ENCODE measurements around the gene XRCC5. TPM values are rescaled to one million over a fixed set of nuclear protein-coding genes. Genes with fewer than 3 reads are reported as not detected.

XRCC5 gene
- total RNA-seq, 1 experiment from 2014 or later, result 534 TPM

DNA sequence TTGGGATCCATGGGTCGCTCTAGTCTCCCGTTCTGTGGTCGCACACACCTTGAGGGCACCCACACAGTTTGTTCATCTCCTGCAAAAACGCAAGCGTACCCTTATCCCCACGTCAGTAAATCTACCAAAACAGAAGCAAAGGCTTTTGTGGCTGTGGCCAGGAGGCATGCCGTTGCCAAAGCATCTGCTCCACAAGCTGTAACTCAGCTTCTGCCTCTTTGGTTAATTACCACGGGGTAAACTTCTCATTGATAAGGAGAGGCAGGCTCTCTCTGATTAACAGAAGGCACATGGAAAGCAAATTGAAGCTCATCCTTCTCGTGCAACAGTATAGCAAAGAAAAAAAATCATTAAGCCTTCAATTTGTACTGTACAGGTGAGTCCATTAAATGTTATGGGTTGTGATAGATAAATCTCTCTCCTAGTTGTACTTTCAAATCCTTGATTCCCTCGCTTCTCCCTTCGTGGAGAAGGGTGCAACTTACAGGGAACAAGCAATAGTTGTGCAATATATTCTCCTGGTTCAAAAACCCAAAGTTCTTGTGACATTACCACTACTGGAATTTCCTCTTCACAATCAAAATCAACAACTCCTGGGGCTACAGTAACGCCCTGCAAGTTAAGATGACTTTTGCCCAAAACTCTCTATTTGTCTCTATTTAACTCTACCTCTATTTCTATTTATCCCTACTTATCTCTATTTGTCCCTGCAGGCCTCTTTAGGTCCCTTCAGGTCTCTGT lies 37.9 kb upstream of the XRCC5 start:
- ChIA-PET POLR2A (ENCODE audit: low non-redundant PET) (no interaction called here), CTCF (no interaction called here)
- no peaks in the 10 kb centered on the region for H3K36me3 ChIP-seq (ENCODE audit: insufficient read depth, low read length, poor library complexity, severe bottlenecking)
- H3K4me3 ChIP-seq (ENCODE audit: low read depth, low read length, poor library complexity, severe bottlenecking), result no peak overlapping the region
- TF ChIP-seq CTCF (conservative IDR thresholded peaks at IDR 0.05; ENCODE audit: low read depth, low read length), result no peak
- no peak for TF ChIP-seq EZH2 (IDR thresholded peaks at IDR 0.05; ENCODE audit: borderline replicate concordance, low read depth, low read length, poor library complexity, severe bottlenecking)
- H3K9me3 ChIP-seq (ENCODE audit: low read depth, low read length, poor library complexity, severe bottlenecking), result no peaks in the 10 kb centered on the region
- H3K27ac ChIP-seq (ENCODE audit: low read depth, low read length, poor library complexity, severe bottlenecking), result no peak overlapping the region
- no peaks in the 10 kb centered on the region for H3K4me1 ChIP-seq (ENCODE audit: insufficient read depth, low read length, poor library complexity, severe bottlenecking)
- intact Hi-C loops (cut with micrococcal nuclease; ENCODE audit: unreplicated experiment), result no loop called here
- no peak for DNase-seq (ENCODE audit: low spot score)
- H3K27me3 ChIP-seq (replicated peaks; ENCODE audit: insufficient read depth, low read depth, low read length, poor library complexity), result no peaks in the 10 kb centered on the region
- no TSS peak for BruUV-seq (replicated peaks)

GRCh38 chr2:216072473-216072872 lies 36.7 kb upstream of the XRCC5 start:
- POLR2A ChIA-PET (ENCODE audit: low non-redundant PET), result no interaction called here

GRCh38 chr2:216073773-216074172 lies 35.4 kb upstream of the XRCC5 start:
- POLR2A ChIA-PET (ENCODE audit: low non-redundant PET), result no interaction called here
- CTCF ChIA-PET, result no interaction called here

More at GRCh38 chr2:216072473-216072872, 36.7 kb upstream of the XRCC5 start:
- Histone ChIP-seq H3K4me3 (ENCODE audit: low read depth, low read length, poor library complexity, severe bottlenecking) (no peak overlapping the region), H3K36me3 (ENCODE audit: insufficient read depth, low read length, poor library complexity, severe bottlenecking) (no peaks in the 10 kb centered on the region), H3K27ac (ENCODE audit: low read depth, low read length, poor library complexity, severe bottlenecking) (no peak overlapping the region), H3K9me3 (ENCODE audit: low read depth, low read length, poor library complexity, severe bottlenecking) (no peaks in the 10 kb centered on the region), H3K27me3 (replicated peaks; ENCODE audit: insufficient read depth, low read depth, low read length, poor library complexity) (no peaks in the 10 kb centered on the region), H3K4me1 (ENCODE audit: insufficient read depth, low read length, poor library complexity, severe bottlenecking) (no peaks in the 10 kb centered on the region)
- no peak for DNase-seq (ENCODE audit: low spot score)
- TF ChIP-seq EZH2 (IDR thresholded peaks at IDR 0.05; ENCODE audit: borderline replicate concordance, low read depth, low read length, poor library complexity, severe bottlenecking) (no peak), CTCF (conservative IDR thresholded peaks at IDR 0.05; ENCODE audit: low read depth, low read length) (no peak)
- intact Hi-C loops (cut with micrococcal nuclease; ENCODE audit: unreplicated experiment), result no loop called here
- BruUV-seq (replicated peaks), result no TSS peak
- CTCF ChIA-PET, result no interaction called here

More at GRCh38 chr2:216073773-216074172, 35.4 kb upstream of the XRCC5 start:
- TF ChIP-seq CTCF (conservative IDR thresholded peaks at IDR 0.05; ENCODE audit: low read depth, low read length) (no peak), EZH2 (IDR thresholded peaks at IDR 0.05; ENCODE audit: borderline replicate concordance, low read depth, low read length, poor library complexity, severe bottlenecking) (no peak)
- Histone ChIP-seq H3K36me3 (ENCODE audit: insufficient read depth, low read length, poor library complexity, severe bottlenecking) (no peaks in the 10 kb centered on the region), H3K9me3 (ENCODE audit: low read depth, low read length, poor library complexity, severe bottlenecking) (no peaks in the 10 kb centered on the region), H3K4me1 (ENCODE audit: insufficient read depth, low read length, poor library complexity, severe bottlenecking) (no peaks in the 10 kb centered on the region), H3K27me3 (replicated peaks; ENCODE audit: insufficient read depth, low read depth, low read length, poor library complexity) (no peaks in the 10 kb centered on the region), H3K4me3 (ENCODE audit: low read depth, low read length, poor library complexity, severe bottlenecking) (no peak overlapping the region), H3K27ac (ENCODE audit: low read depth, low read length, poor library complexity, severe bottlenecking) (peak overlapping the region; percentile 58)
- peak; percentile 17 for DNase-seq (ENCODE audit: low spot score)
- BruUV-seq (replicated peaks), result no TSS peak
- intact Hi-C loops (cut with micrococcal nuclease; ENCODE audit: unreplicated experiment), result no loop called here
